ENCODE measurements around the gene ZBTB49.
"Not testable (repeated sequence)": the region's sequence is repeated elsewhere in the genome, so short reads cannot be mapped to it uniquely, and the experiment has no call there.

ZBTB49 gene

GRCh38 chr4:4289941-4290850, at the start of gene ZBTB49, which contains the start of gene LYAR:
Gene ZBTB49 (plus strand): TSS chr4:4290251. CDS start chr4:4299946, 9,695 bp downstream.
Gene LYAR (minus strand): TSS chr4:4290154. CDS start chr4:4283742, 6,412 bp downstream.
- peak; percentile 91 for DNase-seq (ENCODE audit: low read depth)

- DNase-seq (ENCODE audit: low read depth): no peak
These were observed 44.9 kb upstream of the ZBTB49 start for GRCh38 chr4:4245172-4245571.

DNA sequence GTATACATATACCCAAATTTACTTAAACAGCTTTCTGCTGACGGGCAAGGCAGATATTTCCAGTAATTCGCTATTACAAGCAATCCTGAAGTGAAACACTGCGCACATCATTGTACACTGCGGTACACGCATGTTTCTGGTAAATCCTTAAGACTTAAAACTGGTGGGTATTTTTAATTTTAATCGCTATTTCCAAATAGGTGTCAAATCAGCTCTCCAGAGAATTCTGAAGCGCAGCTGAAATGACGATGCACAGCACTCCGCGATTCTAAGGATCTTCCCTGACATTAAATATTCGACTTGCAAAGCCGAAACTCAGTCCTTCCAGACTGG, 42.4 kb upstream of the ZBTB49 start:
- peak; percentile 39 for DNase-seq (ENCODE audit: low read depth)

DNA sequence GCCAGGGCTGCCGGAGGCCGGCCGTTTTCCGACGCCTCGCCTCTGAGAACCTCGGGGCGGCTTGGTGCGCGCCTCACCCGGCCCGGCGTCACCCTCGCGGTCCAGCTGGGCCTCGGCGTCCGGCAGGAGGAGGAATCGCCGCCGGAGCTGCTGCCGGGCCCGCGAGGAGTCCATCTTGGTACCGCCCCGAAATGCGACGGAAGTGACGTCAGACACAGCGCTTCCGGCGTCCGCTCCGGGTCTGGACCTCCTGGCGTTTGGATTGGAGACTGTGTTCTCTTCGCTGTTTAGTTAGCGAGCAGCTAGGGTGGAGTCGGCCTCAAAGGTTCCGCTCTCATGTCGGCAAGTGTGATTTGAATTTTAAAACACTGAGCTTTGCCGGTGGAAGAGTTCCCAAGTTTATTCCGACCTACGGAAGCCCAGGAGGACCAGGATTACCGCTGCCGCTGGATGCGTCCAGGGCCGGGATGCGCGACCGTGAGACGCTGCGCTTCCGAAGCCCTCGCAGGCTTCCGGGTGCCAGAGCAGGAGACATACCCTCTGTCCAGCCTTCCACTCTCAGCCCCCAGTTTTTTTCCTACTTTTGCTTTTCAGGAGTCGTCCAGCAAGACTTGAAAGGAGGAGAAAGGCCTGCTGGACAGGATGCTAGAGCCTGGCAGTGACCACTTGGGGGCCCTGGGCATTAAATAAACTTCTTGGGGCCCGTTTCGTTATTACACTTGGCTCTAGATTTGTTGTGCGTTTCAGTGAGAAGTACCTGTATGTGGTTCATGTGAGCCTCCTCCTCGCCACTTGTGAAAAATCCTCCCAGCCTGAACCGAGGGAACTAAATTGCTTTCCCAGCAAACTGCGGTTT, 41.8 kb upstream of the ZBTB49 start, which contains the start of gene TMEM128:
TMEM128 (minus strand) TSS at position 195 of the 856 bp plus-strand sequence; CDS start at position 174, 21 bp downstream.
- peak; percentile 94 for DNase-seq (ENCODE audit: low read depth)

DNA sequence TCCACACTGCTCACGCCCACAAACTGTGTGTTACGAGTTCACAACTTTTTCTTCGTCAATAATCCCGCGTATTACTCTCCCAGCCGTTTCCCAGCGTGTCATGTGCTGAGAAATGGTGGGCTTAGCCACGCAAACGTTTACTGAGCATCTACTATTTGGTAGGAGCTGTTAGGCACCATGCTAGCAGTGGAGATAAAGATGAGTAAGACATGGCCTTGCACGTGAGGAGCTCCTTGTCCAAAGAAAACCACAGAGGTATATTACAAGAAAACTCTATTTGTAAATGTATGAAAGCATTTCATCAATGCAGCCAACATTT, 41.2 kb upstream of the ZBTB49 start:
- DNase-seq (ENCODE audit: low read depth): peak; percentile 16

GRCh38 chr4:4249342-4249741, 40.7 kb upstream of the ZBTB49 start:
- DNase-seq (ENCODE audit: low read depth): not testable (repeated sequence)

- no peak for DNase-seq (ENCODE audit: low read depth)
These were observed 40.2 kb upstream of the ZBTB49 start for GRCh38 chr4:4249866-4250265.

- no peak for DNase-seq (ENCODE audit: low read depth)
These were observed 35.9 kb upstream of the ZBTB49 start for GRCh38 chr4:4254199-4254598.

- no peak for DNase-seq (ENCODE audit: low read depth)
These were observed 35.4 kb upstream of the ZBTB49 start for GRCh38 chr4:4254666-4255065.

GRCh38 chr4:4256799-4257198, 33.3 kb upstream of the ZBTB49 start:
- DNase-seq (ENCODE audit: low read depth): no peak

DNA sequence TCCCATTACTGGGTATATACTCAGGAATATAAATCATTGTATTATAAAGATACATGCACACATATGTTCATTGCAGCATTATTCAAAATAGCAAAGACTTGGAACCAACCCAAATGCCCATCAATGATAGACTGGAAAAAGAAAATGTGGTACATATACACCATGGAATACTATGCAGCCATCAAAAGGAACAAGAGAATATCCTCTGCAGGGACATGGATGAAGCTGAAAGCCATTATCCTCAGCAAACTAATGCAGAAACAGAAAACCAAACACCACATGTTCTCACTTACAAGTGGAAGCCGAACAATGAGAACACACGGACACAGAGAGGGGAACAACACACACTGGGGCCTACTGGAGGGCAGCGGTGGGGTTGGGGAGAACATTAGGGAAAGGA, 32.3 kb upstream of the ZBTB49 start:
- DNase-seq (ENCODE audit: low read depth): not testable (repeated sequence)

DNA sequence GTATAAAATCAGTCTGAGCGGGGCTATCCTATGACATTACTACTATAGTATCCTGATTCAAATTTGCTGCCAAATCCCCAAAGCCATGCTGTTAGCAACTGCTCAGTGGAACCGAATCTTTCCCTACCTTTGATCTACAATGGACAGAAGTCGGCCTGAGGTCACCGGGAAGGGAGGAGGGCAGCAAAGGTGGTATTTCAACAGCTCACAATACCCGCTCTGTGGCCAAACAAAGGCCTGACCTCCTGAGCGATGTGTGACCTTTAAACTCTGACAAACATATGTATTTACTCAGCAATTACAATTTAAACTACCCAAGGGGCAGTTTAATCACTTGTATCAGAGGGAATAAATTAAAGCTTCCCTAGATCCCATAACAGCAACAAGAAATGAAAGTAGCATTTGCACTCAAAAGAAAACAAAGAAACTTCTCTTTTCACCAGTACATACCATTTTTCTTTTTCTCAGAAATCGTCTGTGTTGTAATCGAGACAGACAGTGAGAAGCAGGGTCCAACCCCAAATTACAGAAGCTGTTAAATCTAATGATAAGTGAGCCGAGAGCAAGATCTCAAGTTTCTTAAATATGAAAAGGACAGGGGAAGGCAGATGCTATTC, 30.5 kb upstream of the ZBTB49 start:
- no peak for DNase-seq (ENCODE audit: low read depth)

- DNase-seq (ENCODE audit: low read depth): peak; percentile 66
These were observed 29.8 kb upstream of the ZBTB49 start for GRCh38 chr4:4260185-4260751.

DNA sequence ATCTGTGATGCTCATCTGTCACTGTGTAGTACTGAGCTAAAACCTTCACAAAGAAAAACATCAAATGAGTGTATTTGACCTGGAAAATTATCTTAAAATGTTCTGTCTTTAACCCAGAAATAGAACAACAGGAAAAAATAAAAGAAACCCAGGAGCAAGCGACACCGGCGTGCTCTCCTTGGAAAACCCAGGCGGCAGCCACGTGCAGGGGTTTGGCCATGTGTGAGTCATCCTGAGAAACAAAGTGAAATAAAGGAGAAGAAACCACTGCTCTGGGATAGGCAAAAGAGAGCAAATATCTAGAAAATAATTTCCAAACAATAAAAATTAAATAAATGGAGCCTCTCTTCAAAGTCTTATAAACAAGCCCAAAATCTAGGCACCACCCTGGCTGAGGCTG, 22.1 kb upstream of the ZBTB49 start:
- DNase-seq (ENCODE audit: low read depth): peak; percentile 23

GRCh38 chr4:4268776-4269175, 21.3 kb upstream of the ZBTB49 start:
- no peak for DNase-seq (ENCODE audit: low read depth)

- DNase-seq (ENCODE audit: low read depth): no peak
These were observed 20.7 kb upstream of the ZBTB49 start for GRCh38 chr4:4269331-4269731.

GRCh38 chr4:4269856-4270255, 20.2 kb upstream of the ZBTB49 start:
- peak; percentile 81 for DNase-seq (ENCODE audit: low read depth)

DNA sequence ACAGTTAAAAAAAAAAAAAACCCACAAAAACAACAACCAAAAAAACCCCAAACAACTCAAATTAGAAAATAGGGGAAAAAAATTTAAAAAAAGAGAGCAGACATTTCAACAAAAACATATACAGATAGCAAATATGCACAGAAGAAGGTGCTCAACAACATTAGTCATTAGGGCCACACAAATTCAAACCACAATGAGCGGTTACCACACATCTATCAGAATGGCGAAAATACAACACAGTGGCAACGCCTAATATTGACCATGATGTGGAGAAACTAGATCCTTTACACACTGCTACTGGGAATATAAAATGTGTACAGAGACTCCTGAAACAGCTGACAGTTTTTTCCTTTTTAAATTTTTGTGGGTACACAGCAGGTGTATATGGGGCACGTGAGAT, 19.5 kb upstream of the ZBTB49 start:
- DNase-seq (ENCODE audit: low read depth): peak; percentile 60

DNA sequence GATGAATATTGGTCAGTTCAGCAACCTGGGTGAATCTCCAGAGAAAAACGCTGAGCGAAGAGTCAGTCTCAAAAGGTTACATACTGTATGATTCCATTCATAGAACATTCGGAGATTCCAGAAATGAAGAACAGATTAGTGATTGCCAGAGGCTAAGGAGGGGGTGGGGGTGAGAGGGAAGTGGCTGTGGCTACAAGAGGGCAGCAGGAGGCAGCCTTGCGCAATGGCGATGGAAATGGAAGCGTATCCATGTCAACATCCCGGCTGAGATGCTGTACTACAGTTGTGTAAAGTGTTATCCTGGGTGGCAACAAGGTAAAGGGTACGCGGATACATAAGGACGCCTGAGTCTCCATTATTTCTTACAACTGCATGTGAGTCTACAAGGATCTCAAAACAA, 18.1 kb upstream of the ZBTB49 start:
- peak; percentile 76 for DNase-seq (ENCODE audit: low read depth)

DNA sequence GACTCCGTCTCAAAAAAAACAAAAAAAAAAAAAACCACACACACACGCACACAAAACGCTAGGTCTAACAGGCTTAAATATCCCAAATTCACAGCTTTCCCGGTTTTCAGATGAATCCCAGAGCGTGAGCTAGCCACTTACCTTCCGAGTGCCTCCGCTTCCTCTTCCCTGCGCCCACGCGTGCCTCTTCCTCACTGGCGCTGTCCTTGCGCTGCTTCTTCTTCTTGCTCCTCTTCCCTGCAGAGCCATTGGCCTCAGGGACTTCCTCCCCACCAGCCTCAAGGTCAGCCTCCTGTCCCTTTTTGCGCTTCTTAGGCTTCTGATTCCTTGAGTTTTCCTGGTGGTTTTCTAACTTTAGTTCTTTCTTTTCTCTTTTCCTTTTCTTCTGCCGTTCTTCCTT, 15.8 kb upstream of the ZBTB49 start:
- no peak for DNase-seq (ENCODE audit: low read depth)

- no peak for DNase-seq (ENCODE audit: low read depth)
These were observed 12.5 kb upstream of the ZBTB49 start for GRCh38 chr4:4277531-4277930.

- DNase-seq (ENCODE audit: low read depth): no peak
These were observed 8.3 kb upstream of the ZBTB49 start for GRCh38 chr4:4281787-4282186.
